HepG2 (cell line): ENCODE measurements around the gene TEAD4. TPM values are rescaled to one million over a fixed set of nuclear protein-coding genes. Genes with fewer than 3 reads are reported as not detected.

Experiments
- ATAC-seq: fragments of 200-7000 bp; cut with Tn5 transposase; 3 replicates; pipeline ENCODE4 v1.9.1; 2020; ENCODE audit warnings: mild to moderate bottlenecking, moderate library complexity
- BruUV-seq: library from RNA; stranded (reverse); fragments of 400-500 nt; replicated peaks from 2 replicates; lab custom pipeline; 2021; lab: Mats Ljungman, UMichigan
- CTCF ChIA-PET: fragments of 300-600 bp; formaldehyde crosslinking; extraction: SDS; loops from one replicate; lab custom pipeline; 2021; ENCODE audit warnings: low total read pairs, inconsistent platforms, low intra/inter-chr PET ratio; lab: Yijun Ruan, JAX
- POLR2A ChIA-PET: fragments of 350-600 bp; sonication (Branson Sonifier 250); formaldehyde crosslinking; loops from one replicate; lab custom pipeline; 2020; ENCODE audit warnings: antibody characterized with exemption, inconsistent platforms; lab: Yijun Ruan, JAX
- DNase-seq: peaks from one replicate; pipeline ENCODE4 v3.0.0-alpha.2; 2015; ENCODE audit warnings: low spot score
- FAIRE-seq: peaks from 3 replicates; lab custom pipeline; 2011; peaks lifted over from hg19 to GRCh38; lab: Jason Lieb, UNC
- H2AFZ ChIP-seq: one replicate; pipeline ENCODE4 v1.6.1; 2011; ENCODE audit warnings: low read length, inconsistent platforms
- H3K27ac ChIP-seq: fragments of 300-600 bp; 3 replicates; pipeline ENCODE4 v1.8.0; 2011; ENCODE audit warnings: mixed run types, mild to moderate bottlenecking, mixed read lengths, low read length, inconsistent platforms; ENCODE audit not compliant: insufficient read depth; ENCODE audit errors: extremely low read length
- H3K27me3 ChIP-seq, 2 experiments: fragments of 200-600 bp in 1 of 2; 2 replicates in 1 of 2; 3 replicates in 1 of 2; pipeline versions ENCODE4 v1.6.0 to v1.8.0; 2011; ENCODE audit warnings: low read length in 2 of 2, mild to moderate bottlenecking in 2 of 2, moderate library complexity in 2 of 2, inconsistent platforms in 1 of 2; ENCODE audit not compliant: insufficient read depth in 2 of 2, control insufficient read depth in 1 of 2
- H3K36me3 ChIP-seq, 2 experiments: fragments of 200-600 bp in 1 of 2; replicated peaks in 1 of 2; 2 replicates in 1 of 2; 3 replicates in 1 of 2; pipeline versions ENCODE4 v1.5.1 to v1.8.0; 2011; ENCODE audit warnings: low read length in 2 of 2, inconsistent platforms in 1 of 2; ENCODE audit not compliant: insufficient read depth in 2 of 2, control insufficient read depth in 1 of 2
- H3K4me1 ChIP-seq: 2 replicates; pipeline ENCODE4 v1.5.1; 2012; ENCODE audit warnings: low read length, inconsistent platforms; ENCODE audit not compliant: insufficient read depth
- H3K4me2 ChIP-seq: 2 replicates; pipeline ENCODE4 v1.6.0; 2011; ENCODE audit warnings: low read depth, low read length, inconsistent platforms
- H3K4me3 ChIP-seq, 3 experiments: fragments of 200-600 bp in 1 of 3; sonication (generic), shearing (Covaris generic) in 1 of 3; replicated peaks in 1 of 3; 2 replicates each; pipeline ENCODE4 v1.5.1; 2011 to 2016; ENCODE audit warnings: low read length in 3 of 3, inconsistent platforms in 2 of 3, low read depth in 2 of 3, mild to moderate bottlenecking in 2 of 3, control low read depth in 1 of 3, mixed read lengths in 1 of 3; ENCODE audit not compliant: insufficient read depth in 1 of 3
- H3K79me2 ChIP-seq: one replicate; pipeline ENCODE4 v1.6.1; 2011; ENCODE audit warnings: low read length, inconsistent platforms; ENCODE audit not compliant: insufficient read depth
- H3K9ac ChIP-seq: 2 replicates; pipeline ENCODE4 v1.6.0; 2011; ENCODE audit warnings: mild to moderate bottlenecking, low read depth, low read length, inconsistent platforms; ENCODE audit not compliant: insufficient read depth
- H3K9me3 ChIP-seq: 2 replicates; pipeline ENCODE4 v1.5.1; 2012; ENCODE audit warnings: mild to moderate bottlenecking, low read length
- H4K20me1 ChIP-seq: 2 replicates; pipeline ENCODE4 v1.6.0; 2011; ENCODE audit warnings: inconsistent platforms, mild to moderate bottlenecking, low read length, moderate library complexity; ENCODE audit not compliant: insufficient read depth
- AGO2 ChIP-seq: fragments of 200-400 bp; formaldehyde crosslinking; optimal IDR thresholded peaks from 2 replicates; pipeline ENCODE3; 2017; ENCODE audit warnings: mild to moderate bottlenecking, low read depth, low read length, moderate library complexity
- BCL6 ChIP-seq: IDR thresholded peaks from 2 replicates; pipeline ENCODE4 v1.6.1; 2016; ENCODE audit warnings: missing genetic modification reagents, missing compliant biosample characterization
- FOXK1 ChIP-seq: sonication (generic); formaldehyde crosslinking; IDR thresholded peaks from 2 replicates; pipeline ENCODE4 v1.4.0; 2020; ENCODE audit warnings: low read depth, missing genetic modification reagents, borderline replicate concordance
- KAT2B ChIP-seq: fragments of 150-350 bp; IDR thresholded peaks from 2 replicates; pipeline ENCODE4 v1.6.1; 2014; ENCODE audit warnings: low read depth, low read length, borderline replicate concordance
- MAZ ChIP-seq, 2 experiments: sonication (generic) in 1 of 2; formaldehyde crosslinking in 1 of 2; IDR thresholded peaks; 2 replicates each; pipeline versions ENCODE4 v1.5.0 to v1.6.1; 2012 to 2020; ENCODE audit warnings: low read depth in 2 of 2, mild to moderate bottlenecking in 2 of 2, borderline replicate concordance in 1 of 2, improper control_type of control experiment in 1 of 2, low read length in 1 of 2, missing genetic modification reagents in 1 of 2, moderate library complexity in 1 of 2
- NCOR1 ChIP-seq: fragments of 200-600 bp; sonication (generic); IDR thresholded peaks from 2 replicates; pipeline ENCODE4 v1.7.0; 2017; ENCODE audit warnings: antibody characterized with exemption, low read length, borderline replicate concordance
- SETDB1 ChIP-seq: sonication (generic); formaldehyde crosslinking; IDR thresholded peaks from 2 replicates; pipeline ENCODE4 v1.5.1; 2020; ENCODE audit warnings: missing genetic modification reagents, mild to moderate bottlenecking, borderline replicate concordance
- ZFAT ChIP-seq: sonication (generic); formaldehyde crosslinking; conservative IDR thresholded peaks from 2 replicates; pipeline ENCODE4 v1.8.1; 2023; ENCODE audit warnings: missing genetic modification reagents, inconsistent platforms
- ZNF20 ChIP-seq: sonication (generic); formaldehyde crosslinking; IDR thresholded peaks from 2 replicates; pipeline ENCODE4 v1.4.0; 2020; ENCODE audit warnings: mild to moderate bottlenecking, moderate library complexity, missing genetic modification reagents
- ZNF34 ChIP-seq: sonication (generic); formaldehyde crosslinking; IDR thresholded peaks from 2 replicates; pipeline ENCODE4 v1.4.0; 2020; ENCODE audit warnings: mild to moderate bottlenecking, missing genetic modification reagents, borderline replicate concordance
- ZNF776 ChIP-seq: sonication (generic); formaldehyde crosslinking; IDR thresholded peaks from 2 replicates; pipeline ENCODE4 v1.4.0; 2020; ENCODE audit warnings: mild to moderate bottlenecking, missing genetic modification reagents
- WGBS: methylation state at CpG from one replicate; pipeline ENCODE4 v1.1.6; 2017; ENCODE audit warnings: low lambda C conversion rate; 5-methylcytosine and 5-hydroxymethylcytosine counted together
- in situ Hi-C: cut with HindIII; loops from 2 replicates; pipeline ENCODE4 v1.10.0; 2017; ENCODE audit warnings: low pct_unique_long_range_greater_than_20kb; ENCODE audit not compliant: extremely low pct_ligation_motif_present
- intact Hi-C: fragments of 100-400 bp; cut with micrococcal nuclease; formaldehyde crosslinking; loops from one replicate; pipeline ENCODE4 v1.10.0; 2022; ENCODE audit not compliant: unreplicated experiment
- polyA plus RNA-seq, 8 experiments: library from polyadenylated mRNA; depleted of rRNA in 3 of 8; stranded (reverse) in 7 of 8; unstranded in 1 of 8; fragments of >200 nt; fragmentation: Illumina TruSeq in 4 of 8; extraction: Trizol in 4 of 8; gene quantifications; 2 replicates each; pipeline versions ENCODE4 v1.2.1 to v1.2.3, GENCODE V29; 2011 to 2016; ENCODE audit warnings: low read depth in 4 of 8, missing spikeins in 1 of 8, mixed read lengths in 1 of 8; ENCODE audit not compliant: insufficient read depth in 1 of 8
- total RNA-seq, 5 experiments: library from RNA; depleted of rRNA; stranded (reverse); fragments of >200 nt; fragmentation: Illumina TruSeq; extraction: Trizol; gene quantifications; 2 replicates each; pipeline ENCODE4 v1.2.3, GENCODE V29; 2016; ENCODE audit warnings: low read depth in 1 of 5
- TF ChIP-seq, protein P1 (sequence below): sonication (generic); formaldehyde crosslinking; IDR thresholded peaks from 2 replicates; pipeline ENCODE4 v1.4.0; 2020; ENCODE audit warnings: missing genetic modification reagents

TEAD4 gene
- total and polyA plus RNA-seq, 2 of the 13 experiments (the other 11 are each of a cell fraction or from before 2014, with no cell fraction given) = 45.0 to 69.4 TPM

DNA sequence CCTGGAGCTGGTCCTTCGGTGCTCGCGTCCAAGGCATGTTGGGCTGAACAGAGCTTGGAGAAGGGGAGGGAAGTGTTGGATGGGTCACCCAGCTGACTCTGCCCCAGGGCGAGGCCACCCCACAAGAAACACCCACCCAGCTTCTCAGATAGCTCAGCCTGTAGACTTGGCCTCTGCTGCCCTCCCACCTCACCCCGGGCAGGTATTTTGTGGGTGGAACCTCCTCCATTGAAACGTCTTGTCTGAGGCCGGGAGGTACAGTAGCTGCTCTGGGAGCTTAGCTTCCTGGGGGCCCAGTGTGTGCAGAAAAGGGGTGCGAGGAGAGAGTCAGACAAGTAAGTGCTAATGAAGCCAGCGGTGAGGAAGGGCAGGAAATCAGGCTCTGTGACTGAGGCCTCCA lies 63.2 kb downstream of the TEAD4 start:
- CTCF ChIA-PET = no interaction called here
- TF ChIP-seq AGO2 (peak; percentile 7), ZFAT (CRISPR knock-in tag) (no peak)
- in situ Hi-C loops = no loop called here

DNA sequence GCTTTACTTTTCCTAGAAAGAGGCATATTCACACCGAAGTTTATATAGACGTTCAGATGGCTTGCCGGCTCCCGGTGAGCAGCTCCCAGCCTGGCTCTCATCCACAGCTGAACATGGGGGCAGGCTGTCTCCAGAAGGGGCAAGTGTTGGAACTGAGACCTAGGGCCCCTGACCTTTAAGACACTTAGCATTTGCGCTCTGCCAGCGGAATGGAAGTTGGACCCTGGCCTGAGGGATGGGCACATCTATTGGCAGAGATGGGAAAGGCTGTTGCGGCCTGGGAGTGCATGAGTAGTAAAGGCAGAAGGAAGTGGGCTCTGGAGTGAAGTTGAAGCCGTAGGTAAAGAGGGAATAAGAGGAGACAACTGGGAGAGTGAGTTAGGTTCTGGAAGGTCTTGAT lies 63.8 kb downstream of the TEAD4 start:
- in situ Hi-C loops (no loop called here), intact Hi-C loops (no loop called here)
- no peak overlapping the region for H3K4me3 ChIP-seq
- H3K9me3 ChIP-seq = no peaks in the 10 kb centered on the region
- H3K79me2 ChIP-seq = no peaks in the 10 kb centered on the region
- FAIRE-seq (no peak), DNase-seq (no peak), ATAC-seq (no peak)
- BruUV-seq = no TSS peak
- WGBS = 88% methylated on average over 8 of the region's 8 CpGs
- H3K9ac ChIP-seq = no peak overlapping the region
- no peak overlapping the region for H2AFZ ChIP-seq
- no peaks in the 10 kb centered on the region for H3K27me3 ChIP-seq
- no peak overlapping the region for H3K27ac ChIP-seq
- peaks cover 44 to 84% of the 10 kb centered on the region in 2 experiments for H3K36me3 ChIP-seq
- H3K4me1 ChIP-seq = no peaks in the 10 kb centered on the region
- ChIA-PET POLR2A (no interaction called here), CTCF (no interaction called here)
- no peak overlapping the region for H3K4me2 ChIP-seq
- H4K20me1 ChIP-seq = no peaks in the 10 kb centered on the region
- TF ChIP-seq FOXK1 (CRISPR knock-in tag) = no peak
- no peak for TF ChIP-seq ZNF776 (CRISPR knock-in tag)
- TF ChIP-seq BCL6 (CRISPR knock-in tag) = peak; percentile 75; the same call in 1 of the 2 replicates
- TF ChIP-seq SETDB1 (CRISPR knock-in tag) = no peak
- TF ChIP-seq, protein P1, sequence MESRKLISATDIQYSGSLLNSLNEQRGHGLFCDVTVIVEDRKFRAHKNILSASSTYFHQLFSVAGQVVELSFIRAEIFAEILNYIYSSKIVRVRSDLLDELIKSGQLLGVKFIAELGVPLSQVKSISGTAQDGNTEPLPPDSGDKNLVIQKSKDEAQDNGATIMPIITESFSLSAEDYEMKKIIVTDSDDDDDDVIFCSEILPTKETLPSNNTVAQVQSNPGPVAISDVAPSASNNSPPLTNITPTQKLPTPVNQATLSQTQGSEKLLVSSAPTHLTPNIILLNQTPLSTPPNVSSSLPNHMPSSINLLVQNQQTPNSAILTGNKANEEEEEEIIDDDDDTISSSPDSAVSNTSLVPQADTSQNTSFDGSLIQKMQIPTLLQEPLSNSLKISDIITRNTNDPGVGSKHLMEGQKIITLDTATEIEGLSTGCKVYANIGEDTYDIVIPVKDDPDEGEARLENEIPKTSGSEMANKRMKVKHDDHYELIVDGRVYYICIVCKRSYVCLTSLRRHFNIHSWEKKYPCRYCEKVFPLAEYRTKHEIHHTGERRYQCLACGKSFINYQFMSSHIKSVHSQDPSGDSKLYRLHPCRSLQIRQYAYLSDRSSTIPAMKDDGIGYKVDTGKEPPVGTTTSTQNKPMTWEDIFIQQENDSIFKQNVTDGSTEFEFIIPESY (CRISPR knock-in tag) = peak; percentile 71; the same call in 1 of the 2 replicates
- TF ChIP-seq MAZ (IDR thresholded peaks at IDR 0.05; ENCODE audit: borderline replicate concordance, low read depth, low read length) = no peak
- TF ChIP-seq MAZ (CRISPR knock-in tag; IDR thresholded peaks at IDR 0.05; ENCODE audit: low read depth) = no peak
- no peak for TF ChIP-seq ZNF20
- no peak for TF ChIP-seq ZNF34 (CRISPR knock-in tag)
- TF ChIP-seq NCOR1 = no peak
- TF ChIP-seq KAT2B = no peak

More for the DNA sequence above, 63.2 kb downstream of the TEAD4 start:
- H3K4me2 ChIP-seq = no peak overlapping the region
- no peaks in the 10 kb centered on the region for H3K4me1 ChIP-seq
- H2AFZ ChIP-seq = no peak overlapping the region
- H3K36me3 ChIP-seq = peaks cover 48 to 84% of the 10 kb centered on the region in 2 experiments
- H3K27me3 ChIP-seq = no peaks in the 10 kb centered on the region
- POLR2A ChIA-PET = no interaction called here
- WGBS = 94% methylated on average over 7 of the region's 9 CpGs
- DNase-seq (no peak), ATAC-seq (no peak), FAIRE-seq (no peak)
- no peak overlapping the region for H3K27ac ChIP-seq
- H3K79me2 ChIP-seq = no peaks in the 10 kb centered on the region
- H3K4me3 ChIP-seq = no peak overlapping the region
- H3K9me3 ChIP-seq = no peaks in the 10 kb centered on the region
- intact Hi-C loops = no loop called here
- H4K20me1 ChIP-seq = no peaks in the 10 kb centered on the region
- no peak overlapping the region for H3K9ac ChIP-seq
- no TSS peak for BruUV-seq
